SU-DHL-6 (cell line): ENCODE measurements around the gene DIP2C.

Source experiments
- H2AFZ ChIP-seq: fragments of 200-600 bp; sonication (generic); 2 replicates; pipeline ENCODE4 v1.6.1; 2014; ENCODE audit warnings: low read depth, mild to moderate bottlenecking, moderate library complexity, mixed read lengths, antibody characterized with exemption, low read length; ENCODE audit not compliant: severe bottlenecking
- H3F3A ChIP-seq: fragments of 200-600 bp; shearing (Covaris generic); 2 replicates; pipeline ENCODE4 v1.6.0; 2016; ENCODE audit warnings: antibody characterized with exemption, mild to moderate bottlenecking; ENCODE audit not compliant: insufficient read depth
- H3K27ac ChIP-seq: fragments of 200-600 bp; sonication (generic); 2 replicates; pipeline ENCODE4 v1.5.1; 2016; ENCODE audit warnings: low read depth, mild to moderate bottlenecking, low read length, moderate library complexity, mixed read lengths
- H3K27me3 ChIP-seq: fragments of 200-600 bp; sonication (generic), shearing (Covaris generic); 2 replicates; pipeline ENCODE4 v1.6.0; 2014; ENCODE audit warnings: mild to moderate bottlenecking, low read length
- H3K36me3 ChIP-seq: fragments of 200-600 bp; sonication (generic); 2 replicates; pipeline ENCODE4 v1.6.1; 2014; ENCODE audit warnings: mild to moderate bottlenecking, low read length, mixed read lengths
- H3K4me2 ChIP-seq: fragments of 300-600, 200-600 bp; shearing (Covaris generic), sonication (generic); 2 replicates; pipeline ENCODE4 v1.6.0; 2014; ENCODE audit warnings: low read length, low read depth, mild to moderate bottlenecking; ENCODE audit not compliant: poor library complexity, severe bottlenecking
- H3K4me3 ChIP-seq: fragments of 200-600 bp; sonication (generic); 2 replicates; pipeline ENCODE4 v1.5.1; 2014; ENCODE audit warnings: antibody characterized with exemption, low read length, mild to moderate bottlenecking, mixed read lengths; ENCODE audit not compliant: insufficient read depth, poor library complexity, severe bottlenecking
- H3K79me2 ChIP-seq: fragments of 200-600 bp; sonication (generic); 2 replicates; pipeline ENCODE4 v1.6.1; 2014; ENCODE audit warnings: mild to moderate bottlenecking, low read length, moderate library complexity; ENCODE audit not compliant: insufficient read depth
- H3K9ac ChIP-seq: fragments of 200-600 bp; sonication (generic); 2 replicates; pipeline ENCODE4 v1.7.0; 2014; ENCODE audit warnings: mild to moderate bottlenecking, low read length
- H3K9me2 ChIP-seq: fragments of 200-600 bp; sonication (generic); replicated peaks from 2 replicates; pipeline ENCODE4 v1.6.1; 2014; ENCODE audit warnings: low read length; ENCODE audit not compliant: insufficient read depth
- H3K9me3 ChIP-seq: fragments of 200-600 bp; sonication (generic); 2 replicates; pipeline ENCODE4 v1.6.1; 2014; ENCODE audit warnings: low read length, mixed read lengths; ENCODE audit not compliant: insufficient read depth
- H4K20me1 ChIP-seq: fragments of 200-600 bp; sonication (generic); 2 replicates; pipeline ENCODE4 v1.6.1; 2014; ENCODE audit warnings: low read depth, mild to moderate bottlenecking, antibody characterized with exemption, low read length, moderate library complexity, mixed read lengths
- EZH2phosphoT487 ChIP-seq: fragments of 200-600 bp; sonication (generic), shearing (Covaris generic); conservative IDR thresholded peaks from 2 replicates; pipeline ENCODE4 v1.6.1; 2018; ENCODE audit warnings: mild to moderate bottlenecking, antibody characterized with exemption, low read length, moderate library complexity, mixed read lengths
- TF ChIP-seq, protein P1 (sequence below): fragments of 200-600 bp; sonication (generic); IDR thresholded peaks from one replicate; pipeline ENCODE4 v1.5.1; 2017; ENCODE audit warnings: antibody characterized with exemption, mild to moderate bottlenecking, low read length, moderate library complexity; ENCODE audit not compliant: insufficient read depth, poor library complexity, severe bottlenecking

DIP2C gene

DNA sequence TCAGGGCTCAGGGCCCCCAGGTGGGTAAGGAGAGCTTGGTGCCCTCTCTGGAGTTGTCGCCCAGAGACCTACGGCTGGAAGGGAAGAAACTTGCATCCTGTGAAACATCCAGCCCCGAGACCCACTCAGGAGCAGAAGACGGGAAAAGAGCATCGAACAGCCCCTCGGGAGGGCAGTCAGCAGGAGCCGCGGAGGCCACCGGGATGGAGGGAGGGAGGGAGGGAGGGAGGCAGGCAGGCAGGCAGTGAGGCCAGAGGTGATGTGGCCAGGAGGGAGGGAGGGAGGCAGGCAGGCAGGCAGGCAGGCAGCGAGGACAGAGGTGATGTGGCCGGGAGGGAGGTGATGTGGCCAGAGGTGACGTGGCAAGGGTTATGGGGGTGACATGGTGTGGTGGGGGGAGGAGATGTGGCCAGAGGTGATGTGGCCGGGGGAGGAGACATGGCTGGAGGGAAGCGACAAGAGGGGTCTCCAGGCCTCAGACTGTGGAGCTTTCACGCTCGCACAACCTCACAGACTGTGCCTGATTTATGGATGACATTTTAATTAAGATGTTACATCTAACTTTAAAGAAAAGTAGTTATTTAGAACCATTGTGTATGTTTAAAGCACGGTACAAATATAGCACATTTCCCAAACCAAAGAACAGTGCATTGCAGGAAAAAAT, 141.1 kb downstream of the DIP2C start:
- H3K27ac ChIP-seq: no peak overlapping the region

DNA sequence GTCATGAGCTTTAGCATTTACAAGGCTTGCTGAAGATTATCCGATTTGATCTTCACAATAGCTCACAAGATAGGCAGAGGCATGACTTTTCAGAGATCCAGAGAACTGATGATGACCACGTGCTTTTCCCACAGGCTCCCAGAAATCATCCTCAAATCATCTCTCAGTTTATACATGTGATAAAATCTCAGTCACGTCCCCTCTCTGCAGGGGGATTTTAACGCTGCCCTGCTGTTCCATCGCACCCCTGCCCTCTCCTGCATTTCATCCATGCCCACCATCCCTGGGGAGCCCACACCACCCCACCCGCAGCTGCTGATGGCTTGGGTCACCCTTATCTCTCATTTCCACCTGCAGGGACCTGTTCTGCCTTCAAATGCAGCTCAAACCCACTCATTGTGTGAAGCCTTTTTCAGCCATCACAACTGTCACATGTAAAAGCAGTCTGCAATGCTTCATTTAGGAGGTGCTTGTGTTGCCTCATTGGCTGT, 141.8 kb downstream of the DIP2C start:
- Histone ChIP-seq H3K27ac (no peak overlapping the region), H3K9me3 (no peaks in the 10 kb centered on the region), H3K36me3 (no peaks in the 10 kb centered on the region), H3K9ac (no peak overlapping the region), H3F3A (no peaks in the 10 kb centered on the region), H3K4me3 (no peak overlapping the region), H3K9me2 (no peaks in the 10 kb centered on the region), H4K20me1 (no peaks in the 10 kb centered on the region), H3K79me2 (no peaks in the 10 kb centered on the region), H3K27me3 (no peaks in the 10 kb centered on the region), H3K4me2 (no peak overlapping the region), H2AFZ (no peak overlapping the region)
- TF ChIP-seq, protein P1, sequence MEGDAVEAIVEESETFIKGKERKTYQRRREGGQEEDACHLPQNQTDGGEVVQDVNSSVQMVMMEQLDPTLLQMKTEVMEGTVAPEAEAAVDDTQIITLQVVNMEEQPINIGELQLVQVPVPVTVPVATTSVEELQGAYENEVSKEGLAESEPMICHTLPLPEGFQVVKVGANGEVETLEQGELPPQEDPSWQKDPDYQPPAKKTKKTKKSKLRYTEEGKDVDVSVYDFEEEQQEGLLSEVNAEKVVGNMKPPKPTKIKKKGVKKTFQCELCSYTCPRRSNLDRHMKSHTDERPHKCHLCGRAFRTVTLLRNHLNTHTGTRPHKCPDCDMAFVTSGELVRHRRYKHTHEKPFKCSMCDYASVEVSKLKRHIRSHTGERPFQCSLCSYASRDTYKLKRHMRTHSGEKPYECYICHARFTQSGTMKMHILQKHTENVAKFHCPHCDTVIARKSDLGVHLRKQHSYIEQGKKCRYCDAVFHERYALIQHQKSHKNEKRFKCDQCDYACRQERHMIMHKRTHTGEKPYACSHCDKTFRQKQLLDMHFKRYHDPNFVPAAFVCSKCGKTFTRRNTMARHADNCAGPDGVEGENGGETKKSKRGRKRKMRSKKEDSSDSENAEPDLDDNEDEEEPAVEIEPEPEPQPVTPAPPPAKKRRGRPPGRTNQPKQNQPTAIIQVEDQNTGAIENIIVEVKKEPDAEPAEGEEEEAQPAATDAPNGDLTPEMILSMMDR: no peak
- TF ChIP-seq EZH2phosphoT487: no peak

More for the DNA sequence above, 141.1 kb downstream of the DIP2C start:
- no peaks in the 10 kb centered on the region for H3K9me3 ChIP-seq
- no peaks in the 10 kb centered on the region for H4K20me1 ChIP-seq
- H2AFZ ChIP-seq: no peak overlapping the region
- H3K9me2 ChIP-seq: no peaks in the 10 kb centered on the region
- H3F3A ChIP-seq: no peaks in the 10 kb centered on the region
- no peaks in the 10 kb centered on the region for H3K79me2 ChIP-seq
- H3K4me2 ChIP-seq: no peak overlapping the region
- no peak overlapping the region for H3K9ac ChIP-seq
- H3K36me3 ChIP-seq: no peaks in the 10 kb centered on the region
- H3K4me3 ChIP-seq: no peak overlapping the region
- H3K27me3 ChIP-seq: no peaks in the 10 kb centered on the region
- TF ChIP-seq, protein P1: no peak
- no peak for TF ChIP-seq EZH2phosphoT487

DNA sequence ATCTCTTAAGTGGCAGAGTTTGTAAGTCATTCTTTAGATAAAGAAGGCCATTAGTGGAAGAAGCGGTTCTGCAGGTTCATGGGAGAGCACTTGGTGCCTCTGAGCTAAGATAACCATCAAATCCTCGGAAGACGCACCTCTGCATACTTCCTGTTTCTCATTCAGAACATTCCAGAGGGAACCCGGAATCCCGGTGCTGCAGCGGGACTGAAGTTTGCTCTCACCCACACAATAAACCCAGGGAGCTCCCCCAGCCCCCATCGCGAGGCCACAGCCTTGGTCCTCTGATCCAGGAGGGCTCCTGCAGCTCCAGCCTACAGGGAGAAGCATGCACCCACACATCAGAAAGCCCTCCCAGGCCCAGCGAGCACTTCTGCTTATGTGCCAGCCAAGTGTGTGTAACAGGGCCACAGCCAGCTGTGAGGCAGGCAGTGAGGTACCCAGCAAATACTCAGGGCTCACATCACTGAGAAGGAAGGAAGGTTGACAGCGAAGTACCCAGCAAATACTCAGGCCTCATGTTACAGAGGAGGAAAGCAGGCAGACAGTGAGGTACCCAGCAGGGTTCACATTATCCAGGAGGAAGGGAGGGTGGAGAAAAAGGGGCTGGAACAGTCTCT, 142.4 kb downstream of the DIP2C start:
- Histone ChIP-seq H3K4me3 (no peak overlapping the region), H4K20me1 (no peaks in the 10 kb centered on the region), H3K4me2 (no peak overlapping the region), H3K27ac (no peak overlapping the region), H3K27me3 (no peaks in the 10 kb centered on the region), H3K36me3 (no peaks in the 10 kb centered on the region), H3K9me2 (no peaks in the 10 kb centered on the region), H3K9ac (no peak overlapping the region), H3K79me2 (no peaks in the 10 kb centered on the region), H2AFZ (no peak overlapping the region), H3F3A (no peaks in the 10 kb centered on the region), H3K9me3 (no peaks in the 10 kb centered on the region)
- no peak for TF ChIP-seq EZH2phosphoT487
- TF ChIP-seq, protein P1: no peak
